ENCODE results near the gene CBX3. TPM values are rescaled to one million over a fixed set of nuclear protein-coding genes. Genes with fewer than 3 reads are reported as not detected.
"Not testable (repeated sequence)": the region's sequence is repeated elsewhere in the genome, so short reads cannot be mapped to it uniquely, and the experiment has no call there.

The CBX3 gene
- total RNA-seq (2014; rRNA removed) (126 and 132 TPM in 2 replicates), Bru-seq, nascent RNA (percentile 97 among the genes with signal in this experiment), BruChase-seq, experiment 1, labeled RNA remaining after a 6-hour chase (percentile 98 among the genes with signal in this experiment), BruChase-seq, experiment 2, labeled RNA remaining after a 2-hour chase (percentile 97 among the genes with signal in this experiment)
- long read RNA-seq, transcript CBX3-201 (6 exons, 2,128 nt), result minor isoform, 15 of 368 reads
- long read RNA-seq, transcript CBX3-202 (6 exons, 1,857 nt), result major isoform, 231 of 368 reads
- long read RNA-seq, transcript CBX3-203 (6 exons, 1,717 nt), result minor isoform, 6 of 368 reads
- long read RNA-seq, partial matches to known transcripts, result 72 of 368 reads
- long read RNA-seq, other reads (novel, unspliced or antisense), result 43 of 368 reads

- H3K36me3 ChIP-seq (ENCODE audit: low read depth, low read length), result peaks cover 53% of the 10 kb centered on the region
- no peaks in the 10 kb centered on the region for H3K9me3 ChIP-seq (ENCODE audit: low read length)
- TF ChIP-seq EZH2phosphoT487 (IDR thresholded peaks at IDR 0.05; ENCODE audit: borderline replicate concordance, low read length) (no peak), EZH2 (IDR thresholded peaks at IDR 0.05; ENCODE audit: low read length, unreplicated experiment) (no peak)
- TF ChIP-seq, protein P1, sequence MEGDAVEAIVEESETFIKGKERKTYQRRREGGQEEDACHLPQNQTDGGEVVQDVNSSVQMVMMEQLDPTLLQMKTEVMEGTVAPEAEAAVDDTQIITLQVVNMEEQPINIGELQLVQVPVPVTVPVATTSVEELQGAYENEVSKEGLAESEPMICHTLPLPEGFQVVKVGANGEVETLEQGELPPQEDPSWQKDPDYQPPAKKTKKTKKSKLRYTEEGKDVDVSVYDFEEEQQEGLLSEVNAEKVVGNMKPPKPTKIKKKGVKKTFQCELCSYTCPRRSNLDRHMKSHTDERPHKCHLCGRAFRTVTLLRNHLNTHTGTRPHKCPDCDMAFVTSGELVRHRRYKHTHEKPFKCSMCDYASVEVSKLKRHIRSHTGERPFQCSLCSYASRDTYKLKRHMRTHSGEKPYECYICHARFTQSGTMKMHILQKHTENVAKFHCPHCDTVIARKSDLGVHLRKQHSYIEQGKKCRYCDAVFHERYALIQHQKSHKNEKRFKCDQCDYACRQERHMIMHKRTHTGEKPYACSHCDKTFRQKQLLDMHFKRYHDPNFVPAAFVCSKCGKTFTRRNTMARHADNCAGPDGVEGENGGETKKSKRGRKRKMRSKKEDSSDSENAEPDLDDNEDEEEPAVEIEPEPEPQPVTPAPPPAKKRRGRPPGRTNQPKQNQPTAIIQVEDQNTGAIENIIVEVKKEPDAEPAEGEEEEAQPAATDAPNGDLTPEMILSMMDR (conservative IDR thresholded peaks at IDR 0.05; ENCODE audit: low read depth, low read length), result no peak
- ATAC-seq (peak; percentile 53), DNase-seq (peak; percentile 84)
- no TSS peak for BruUV-seq (replicated peaks)
- peaks cover 91% of the 10 kb centered on the region for H3K79me2 ChIP-seq (ENCODE audit: low read length)
- intact Hi-C loops (cut with micrococcal nuclease), result loop anchor here (5.0 kb wide), 2 partner anchors 91 to 966 kb away; partner anchors contain the start of genes HOXA9 and SNX10
- peaks cover 75% of the 10 kb centered on the region for H4K20me1 ChIP-seq (ENCODE audit: low read length)
- H3F3A ChIP-seq (ENCODE audit: low read length, unreplicated experiment), result peaks cover 11% of the 10 kb centered on the region
- H3K4me1 ChIP-seq (ENCODE audit: insufficient read depth, low read length), result peaks cover 27% of the 10 kb centered on the region
- H3K4me3 ChIP-seq (ENCODE audit: low read length), result peak within 1 kb of the TSS; percentile 99
- POLR2A ChIA-PET (ENCODE audit: unreplicated experiment), result interaction anchor here (0.6 to 1.0 kb wide), 4 partner anchors 45 to 1213 kb away, joined by 3 to 4 read pairs (median 4); no protein-coding TSS in a partner anchor
- H3K27me3 ChIP-seq (ENCODE audit: low read length), result no peaks in the 10 kb centered on the region
- peak within 1 kb of the TSS; percentile 97 for H3K4me2 ChIP-seq (ENCODE audit: low read length)
- H3K9ac ChIP-seq (ENCODE audit: low read length), result peak within 1 kb of the TSS; percentile 96
- CTCF ChIA-PET, result no interaction called here
- H3K9me2 ChIP-seq (replicated peaks; ENCODE audit: low read length), result no peaks in the 10 kb centered on the region
- peak within 1 kb of the TSS; percentile 95 for H2AFZ ChIP-seq (ENCODE audit: low read length)
- H3K27ac ChIP-seq (ENCODE audit: low read length), result peak within 1 kb of the TSS; percentile 95
Observed at GRCh38 chr7:26201247-26202018, at the start of gene CBX3. CBX3 (plus strand) TSS chr7:26201745; CDS start chr7:26202999, 1,254 bp downstream.

DNA sequence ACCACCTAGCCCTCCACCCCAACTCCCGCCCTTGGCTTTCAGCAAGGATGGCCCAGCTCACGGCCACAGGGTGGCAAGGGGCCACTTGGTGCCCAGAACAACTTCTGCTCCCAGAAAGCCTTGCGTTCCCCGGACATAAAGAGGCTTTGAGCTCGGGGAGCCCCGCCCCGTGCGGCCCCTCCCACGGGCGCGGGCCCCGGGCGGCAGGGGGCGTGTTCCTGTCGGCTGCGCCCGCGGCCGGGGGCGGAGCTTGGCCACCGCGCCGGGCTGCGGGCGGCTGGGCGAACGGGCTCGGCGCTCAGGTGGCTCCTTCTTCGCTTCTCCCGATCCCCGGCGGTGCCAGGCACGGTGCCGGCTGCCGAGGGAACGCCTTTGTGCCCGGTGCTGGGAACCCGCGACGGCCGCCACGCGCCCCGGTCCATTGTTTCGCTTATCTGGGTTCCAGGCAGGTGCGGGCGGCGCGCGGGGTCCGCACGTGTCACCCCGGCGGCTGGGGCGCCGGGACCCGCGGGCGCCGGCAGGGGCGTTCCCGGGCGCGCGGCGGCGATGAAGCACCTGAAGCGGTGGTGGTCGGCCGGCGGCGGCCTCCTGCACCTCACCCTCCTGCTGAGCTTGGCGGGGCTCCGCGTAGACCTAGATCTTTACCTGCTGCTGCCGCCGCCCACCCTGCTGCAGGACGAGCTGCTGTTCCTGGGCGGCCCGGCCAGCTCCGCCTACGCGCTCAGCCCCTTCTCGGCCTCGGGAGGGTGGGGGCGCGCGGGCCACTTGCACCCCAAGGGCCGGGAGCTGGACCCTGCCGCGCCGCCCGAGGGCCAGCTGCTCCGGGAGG, 49.4 kb upstream of the CBX3 start, which contains the start of gene NFE2L3:
Gene NFE2L3 (plus strand): TSS at position 246 of the 829 bp plus-strand sequence. CDS start 301 bp downstream, at position 547.
- Histone ChIP-seq H3K9me2 (replicated peaks; ENCODE audit: low read length) (no peaks in the 10 kb centered on the region), H3K9me3 (ENCODE audit: low read length) (no peaks in the 10 kb centered on the region), H3K36me3 (ENCODE audit: low read depth, low read length) (no peaks in the 10 kb centered on the region), H3K4me3 (ENCODE audit: low read length) (peak within 1 kb of the TSS; percentile 81), H2AFZ (ENCODE audit: low read length) (peak within 1 kb of the TSS; percentile 90), H3K27ac (ENCODE audit: low read length) (peak within 1 kb of the TSS; percentile 96), H3K79me2 (ENCODE audit: low read length) (peaks cover 45% of the 10 kb centered on the region), H3K4me1 (ENCODE audit: insufficient read depth, low read length) (peaks cover 37% of the 10 kb centered on the region), H3K9ac (ENCODE audit: low read length) (peak within 1 kb of the TSS; percentile 80), H3F3A (ENCODE audit: low read length, unreplicated experiment) (peaks cover 5% of the 10 kb centered on the region), H3K4me2 (ENCODE audit: low read length) (peak within 1 kb of the TSS; percentile 96), H4K20me1 (ENCODE audit: low read length) (no peaks in the 10 kb centered on the region), H3K27me3 (ENCODE audit: low read length) (no peaks in the 10 kb centered on the region)
- ChIA-PET CTCF (interaction anchor here (0.6 to 0.7 kb wide), 2 partner anchors 15 to 61 kb away, joined by 3 read pairs; no protein-coding TSS in a partner anchor), POLR2A (ENCODE audit: unreplicated experiment) (interaction anchor here (0.6 to 1.0 kb wide), 4 partner anchors 8 to 58 kb away, joined by 3 to 4 read pairs (median 3); no protein-coding TSS in a partner anchor)
- BruUV-seq (replicated peaks), result no TSS peak
- ATAC-seq (peak; percentile 37), DNase-seq (peak; percentile 87)
- TF ChIP-seq EZH2phosphoT487 (IDR thresholded peaks at IDR 0.05; ENCODE audit: borderline replicate concordance, low read length), result no peak
- TF ChIP-seq, protein P1 (conservative IDR thresholded peaks at IDR 0.05; ENCODE audit: low read depth, low read length), result no peak
- TF ChIP-seq EZH2 (IDR thresholded peaks at IDR 0.05; ENCODE audit: low read length, unreplicated experiment), result no peak
- intact Hi-C loops (cut with micrococcal nuclease), result no loop called here

DNA sequence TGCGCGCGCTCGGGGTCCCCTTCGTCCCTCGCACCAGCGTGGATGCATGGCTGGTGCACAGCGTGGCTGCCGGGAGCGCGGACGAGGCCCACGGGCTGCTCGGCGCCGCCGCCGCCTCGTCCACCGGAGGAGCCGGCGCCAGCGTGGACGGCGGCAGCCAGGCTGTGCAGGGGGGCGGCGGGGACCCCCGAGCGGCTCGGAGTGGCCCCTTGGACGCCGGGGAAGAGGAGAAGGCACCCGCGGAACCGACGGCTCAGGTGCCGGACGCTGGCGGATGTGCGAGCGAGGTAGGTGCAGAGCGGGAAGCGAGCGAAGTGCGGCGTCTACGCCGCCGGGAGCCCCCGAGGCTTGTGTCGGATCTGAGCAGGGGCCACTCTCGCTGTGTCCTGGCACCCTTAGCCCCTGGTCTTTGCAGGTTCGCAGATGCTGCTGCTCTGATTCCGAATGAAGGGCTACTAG, 48.7 kb upstream of the CBX3 start:
- DNase-seq; H3K36me3 ChIP-seq (ENCODE audit: low read depth, low read length); H3F3A ChIP-seq (ENCODE audit: low read length, unreplicated experiment); intact Hi-C loops (cut with micrococcal nuclease); H4K20me1 ChIP-seq (ENCODE audit: low read length); BruUV-seq (replicated peaks); H3K9me3 ChIP-seq (ENCODE audit: low read length); CTCF ChIA-PET; H3K27me3 ChIP-seq (ENCODE audit: low read length); H3K9me2 ChIP-seq (replicated peaks; ENCODE audit: low read length): not testable (repeated sequence)
- peaks cover 43% of the 10 kb centered on the region for H3K4me1 ChIP-seq (ENCODE audit: insufficient read depth, low read length)
- H3K79me2 ChIP-seq (ENCODE audit: low read length), result peaks cover 51% of the 10 kb centered on the region
- ATAC-seq, result peak; percentile 0; the same call in 1 of the 2 replicates
- POLR2A ChIA-PET (ENCODE audit: unreplicated experiment), result interaction anchor here (1.0 kb wide), 1 partner anchor 44 kb away, joined by 3 read pairs; no protein-coding TSS in a partner anchor
- H2AFZ ChIP-seq (ENCODE audit: low read length), result peak overlapping the region; percentile 57; the same call in 1 of the 2 replicates
- H3K4me2 ChIP-seq (ENCODE audit: low read length), result peak overlapping the region; percentile 96
- H3K9ac ChIP-seq (ENCODE audit: low read length), result peak overlapping the region; percentile 80
- peak overlapping the region; percentile 96 for H3K27ac ChIP-seq (ENCODE audit: low read length)
- peak overlapping the region; percentile 81 for H3K4me3 ChIP-seq (ENCODE audit: low read length)

All from PC-3 (cell line).